H1 (cell line): ENCODE measurements around the gene MYO5B.

Source experiments
- HDAC6 ChIP-seq: IDR thresholded peaks from one replicate; pipeline ENCODE4 v1.7.1; 2012; ENCODE audit warnings: low read depth, mild to moderate bottlenecking, inconsistent platforms, low read length, moderate library complexity
- MAX ChIP-seq: IDR thresholded peaks from 2 replicates; pipeline ENCODE4 v1.6.1; 2012; ENCODE audit warnings: inconsistent platforms
- POLR2A ChIP-seq, 2 experiments: IDR thresholded peaks; 1 replicate in 1 of 2; 2 replicates in 1 of 2; pipeline ENCODE4 v1.6.1; 2011; ENCODE audit warnings: low read depth in 2 of 2, low read length in 2 of 2, mild to moderate bottlenecking in 2 of 2; ENCODE audit errors: control extremely low read depth in 1 of 2
- POLR2AphosphoS5 ChIP-seq: IDR thresholded peaks from 2 replicates; pipeline ENCODE4 v1.6.1; 2011; ENCODE audit warnings: low read depth, low read length
- RFX5 ChIP-seq: IDR thresholded peaks from 2 replicates; pipeline ENCODE4 v1.6.1; 2011; ENCODE audit warnings: low read depth, low read length, improper control_type of control experiment, borderline replicate concordance
- RNF2 ChIP-seq: fragments of 200-900, 300-1000 bp; sonication (generic); IDR thresholded peaks from 2 replicates; pipeline ENCODE4 v1.7.1; 2016; ENCODE audit warnings: borderline replicate concordance, low read depth, mild to moderate bottlenecking, antibody characterized with exemption, low read length; ENCODE audit not compliant: poor library complexity, severe bottlenecking; ENCODE audit errors: missing control alignments
- SIN3A ChIP-seq, 2 experiments: IDR thresholded peaks in 1 of 2; conservative IDR thresholded peaks in 1 of 2; 2 replicates each; pipeline ENCODE4 v1.6.1; 2011 to 2012; ENCODE audit warnings: low read length in 2 of 2, improper control_type of control experiment in 1 of 2, low read depth in 1 of 2, mild to moderate bottlenecking in 1 of 2
- TAF1 ChIP-seq: IDR thresholded peaks from 2 replicates; pipeline ENCODE4 v1.6.1; 2011; ENCODE audit warnings: mild to moderate bottlenecking, low read depth, low read length
- TF ChIP-seq, protein P1 (sequence below), 3 experiments: IDR thresholded peaks; 1 replicate in 2 of 3; 2 replicates in 1 of 3; pipeline versions ENCODE4 v1.5.1 to v1.6.1; 2011; ENCODE audit warnings: low read length in 3 of 3, mild to moderate bottlenecking in 3 of 3, inconsistent platforms in 2 of 3, low read depth in 1 of 3, moderate library complexity in 1 of 3; ENCODE audit not compliant: insufficient read depth in 1 of 3; ENCODE audit errors: control extremely low read depth in 1 of 3

DNA sequence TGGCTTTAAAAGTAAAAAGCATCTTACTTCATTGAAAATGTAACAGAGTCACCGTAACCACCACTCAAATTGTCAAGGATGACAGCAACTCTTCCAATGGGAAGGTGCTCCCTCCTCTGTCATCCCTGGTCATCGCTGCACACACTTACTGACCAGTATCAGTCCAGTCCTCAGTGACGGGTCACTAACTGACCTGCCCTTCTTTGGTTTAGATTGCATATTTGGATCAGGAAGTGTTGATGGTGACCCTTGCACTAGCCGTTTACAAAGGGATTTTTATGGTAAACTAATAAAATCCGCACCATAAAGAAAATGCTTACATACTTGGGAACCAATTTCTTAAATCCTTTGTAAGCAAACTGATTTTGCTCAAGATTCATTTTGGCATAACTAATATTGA, 239.7 kb downstream of the MYO5B start:
- TF ChIP-seq, protein P1, sequence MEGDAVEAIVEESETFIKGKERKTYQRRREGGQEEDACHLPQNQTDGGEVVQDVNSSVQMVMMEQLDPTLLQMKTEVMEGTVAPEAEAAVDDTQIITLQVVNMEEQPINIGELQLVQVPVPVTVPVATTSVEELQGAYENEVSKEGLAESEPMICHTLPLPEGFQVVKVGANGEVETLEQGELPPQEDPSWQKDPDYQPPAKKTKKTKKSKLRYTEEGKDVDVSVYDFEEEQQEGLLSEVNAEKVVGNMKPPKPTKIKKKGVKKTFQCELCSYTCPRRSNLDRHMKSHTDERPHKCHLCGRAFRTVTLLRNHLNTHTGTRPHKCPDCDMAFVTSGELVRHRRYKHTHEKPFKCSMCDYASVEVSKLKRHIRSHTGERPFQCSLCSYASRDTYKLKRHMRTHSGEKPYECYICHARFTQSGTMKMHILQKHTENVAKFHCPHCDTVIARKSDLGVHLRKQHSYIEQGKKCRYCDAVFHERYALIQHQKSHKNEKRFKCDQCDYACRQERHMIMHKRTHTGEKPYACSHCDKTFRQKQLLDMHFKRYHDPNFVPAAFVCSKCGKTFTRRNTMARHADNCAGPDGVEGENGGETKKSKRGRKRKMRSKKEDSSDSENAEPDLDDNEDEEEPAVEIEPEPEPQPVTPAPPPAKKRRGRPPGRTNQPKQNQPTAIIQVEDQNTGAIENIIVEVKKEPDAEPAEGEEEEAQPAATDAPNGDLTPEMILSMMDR (IDR thresholded peaks at IDR 0.05; ENCODE audit: control extremely low read depth in 1 of 3, insufficient read depth in 1 of 3, low read depth in 1 of 3, low read length in 3 of 3) = no peak
- no peak for TF ChIP-seq RNF2
- TF ChIP-seq POLR2AphosphoS5 = no peak
- no peak for TF ChIP-seq HDAC6
- TF ChIP-seq MAX = no peak
- no peak for TF ChIP-seq POLR2A (IDR thresholded peaks at IDR 0.05; ENCODE audit: control extremely low read depth in 1 of 2, low read depth in 2 of 2, low read length in 2 of 2)
- no peak for TF ChIP-seq SIN3A (conservative IDR thresholded peaks at IDR 0.05 in 1 of 2, IDR thresholded peaks at IDR 0.05 in 1 of 2; ENCODE audit: low read depth in 1 of 2, low read length in 2 of 2)
- no peak for TF ChIP-seq RFX5
- TF ChIP-seq TAF1 = no peak
